Naive thymus-derived CD8-positive, alpha-beta T cell (primary cell): ENCODE measurements around the gene MUC16. TPM values are rescaled to one million over a fixed set of nuclear protein-coding genes. Genes with fewer than 3 reads are reported as not detected.
"Not testable (repeated sequence)": the region's sequence is repeated elsewhere in the genome, so short reads cannot be mapped to it uniquely, and the experiment has no call there.

Source experiments
- ATAC-seq, 2 donors: fragments of 150-1000 bp; cut with Tn5 transposase in 1 of 2; sonication (Bioruptor Pico), chemical (Tn5 transposase) in 1 of 2; 1 replicate in 1 of 2; 2 replicates in 1 of 2; pipeline ENCODE4 v1.10.0; 2021; ENCODE audit warnings: mild to moderate bottlenecking in 2 of 2, moderate library complexity in 2 of 2
- POLR2A ChIA-PET: fragments of 350-600 bp; sonication (Branson Sonifier 250); formaldehyde crosslinking; loops from one replicate; lab custom pipeline; 2021; ENCODE audit warnings: antibody characterized with exemption; lab: Charles Lee
- DNase-seq, 10 donors: peaks; one replicate each; pipeline versions ENCODE4 v3.0.0 to v3.0.0-alpha.2; 2020 to 2022
- H3K27ac Mint-ChIP-seq, 10 donors: one replicate each; pipeline ENCODE4 v1.8.0; 2020 to 2022; ENCODE audit warnings: mild to moderate bottlenecking in 10 of 10, mixed read lengths in 10 of 10, moderate library complexity in 4 of 10, inconsistent platforms in 1 of 10
- H3K27me3 Mint-ChIP-seq, 5 donors: one replicate each; pipeline ENCODE4 v1.8.0; 2021 to 2022; ENCODE audit warnings: mixed read lengths in 5 of 5
- H3K36me3 Mint-ChIP-seq, 3 donors: one replicate each; pipeline ENCODE4 v1.8.0; 2020 to 2022; ENCODE audit warnings: mixed read lengths in 3 of 3, mild to moderate bottlenecking in 2 of 3, inconsistent platforms in 1 of 3
- H3K4me1 Mint-ChIP-seq, 4 donors: one replicate each; pipeline ENCODE4 v1.8.0; 2021 to 2022; ENCODE audit warnings: mixed read lengths in 4 of 4
- H3K4me3 Mint-ChIP-seq, 10 donors: one replicate each; pipeline ENCODE4 v1.8.0; 2020 to 2022; ENCODE audit warnings: mild to moderate bottlenecking in 10 of 10, mixed read lengths in 10 of 10, moderate library complexity in 6 of 10, inconsistent platforms in 1 of 10
- H3K9me3 Mint-ChIP-seq, 9 donors: one replicate each; pipeline ENCODE4 v1.8.0; 2020 to 2022; ENCODE audit warnings: mixed read lengths in 9 of 9, mild to moderate bottlenecking in 3 of 9, inconsistent platforms in 1 of 9, moderate library complexity in 1 of 9
- polyA plus RNA-seq, 3 donors: library from polyadenylated mRNA; unstranded; fragments of 300-500 nt; fragmentation: Illumina TruSeq; gene quantifications; one replicate each; pipeline ENCODE4 v1.2.3, GENCODE V29; 2021
- total RNA-seq, 8 experiments: library from RNA in 2 of 8; stranded (reverse) in 2 of 8; gene quantifications; one replicate each; pipeline ENCODE4 v1.2.3 and lab custom pipeline; 2021 to 2026

MUC16 gene
- total RNA-seq: not detected
- polyA plus RNA-seq: not detected
- total RNA-seq (lab: John Stamatoyannopoulos, UW): 0 to 0.17 (median 0) reads per million in 6 experiments

- Mint-ChIP-seq H3K27ac (peak within 1 kb of the TSS in 1 of 10 donors; percentile 40), H3K4me3 (peak within 1 kb of the TSS in 1 of 10 donors; percentile 57), H3K9me3 (peaks cover 0 to 3% (median 0%) of the 10 kb centered on the region in 9 donors), H3K27me3 (peaks cover 3 to 49% (median 11%) of the 10 kb centered on the region in 5 donors), H3K36me3 (no peaks in the 10 kb centered on the region), H3K4me1 (no peaks in the 10 kb centered on the region)
- no peak for ATAC-seq
- DNase-seq: no peak
- POLR2A ChIA-PET: no interaction called here
Measured at GRCh38 chr19:9009935-9010651, at the start of gene MUC16. Gene MUC16 (minus strand): TSS chr19:9010409.

GRCh38 chr19:9058905-9059667 is 48.9 kb upstream of the MUC16 start:
- no peak overlapping the region for H3K27ac Mint-ChIP-seq
- H3K27me3 Mint-ChIP-seq: peaks cover 0 to 7% (median 2%) of the 10 kb centered on the region in 5 donors
- no peaks in the 10 kb centered on the region for H3K4me1 Mint-ChIP-seq
- peaks cover 0 to 3% (median 0%) of the 10 kb centered on the region in 9 donors for H3K9me3 Mint-ChIP-seq
- H3K36me3 Mint-ChIP-seq: no peaks in the 10 kb centered on the region
- ATAC-seq (no peak), DNase-seq (no peak)
- no peak overlapping the region for H3K4me3 Mint-ChIP-seq
- POLR2A ChIA-PET: no interaction called here

GRCh38 chr19:9057505-9058258 is 47.5 kb upstream of the MUC16 start:
- DNase-seq (no peak), ATAC-seq (no peak)
- H3K27ac Mint-ChIP-seq: no peak overlapping the region
- H3K4me1 Mint-ChIP-seq: no peaks in the 10 kb centered on the region
- POLR2A ChIA-PET: no interaction called here
- H3K27me3 Mint-ChIP-seq: peaks cover 0 to 8% (median 2%) of the 10 kb centered on the region in 5 donors
- H3K4me3 Mint-ChIP-seq: no peak overlapping the region
- H3K36me3 Mint-ChIP-seq: no peaks in the 10 kb centered on the region
- peaks cover 0 to 3% (median 0%) of the 10 kb centered on the region in 9 donors for H3K9me3 Mint-ChIP-seq

GRCh38 chr19:9056131-9056530 is 45.9 kb upstream of the MUC16 start:
- POLR2A ChIA-PET, H3K9me3 Mint-ChIP-seq, H3K4me3 Mint-ChIP-seq, H3K36me3 Mint-ChIP-seq, H3K27me3 Mint-ChIP-seq, ATAC-seq, H3K4me1 Mint-ChIP-seq, DNase-seq, H3K27ac Mint-ChIP-seq: not testable (repeated sequence)

- DNase-seq: no peak
Measured at GRCh38 chr19:9054765-9055164, 44.6 kb upstream of the MUC16 start.

GRCh38 chr19:9054207-9054606 is 44.0 kb upstream of the MUC16 start:
- DNase-seq (no peak), ATAC-seq (no peak)
- H3K4me3 Mint-ChIP-seq: no peak overlapping the region
- H3K36me3 Mint-ChIP-seq: no peaks in the 10 kb centered on the region
- peaks cover 0 to 3% (median 0%) of the 10 kb centered on the region in 9 donors for H3K9me3 Mint-ChIP-seq
- peaks cover 0 to 8% (median 2%) of the 10 kb centered on the region in 5 donors for H3K27me3 Mint-ChIP-seq
- peak overlapping the region in 1 of 10 donors; percentile 50 for H3K27ac Mint-ChIP-seq
- no peaks in the 10 kb centered on the region for H3K4me1 Mint-ChIP-seq
- POLR2A ChIA-PET: no interaction called here

More at GRCh38 chr19:9054765-9055164, 44.6 kb upstream of the MUC16 start:
- peaks cover 0 to 3% (median 0%) of the 10 kb centered on the region in 9 donors for H3K9me3 Mint-ChIP-seq
- POLR2A ChIA-PET: no interaction called here
- no peaks in the 10 kb centered on the region for H3K4me1 Mint-ChIP-seq
- H3K27me3 Mint-ChIP-seq: peaks cover 0 to 8% (median 2%) of the 10 kb centered on the region in 5 donors
- H3K27ac Mint-ChIP-seq: no peak overlapping the region
- H3K4me3 Mint-ChIP-seq: no peak overlapping the region
- H3K36me3 Mint-ChIP-seq: no peaks in the 10 kb centered on the region
- ATAC-seq: no peak

GRCh38 chr19:9053674-9054073 is 43.5 kb upstream of the MUC16 start:
- H3K4me1 Mint-ChIP-seq, H3K4me3 Mint-ChIP-seq, ATAC-seq, H3K9me3 Mint-ChIP-seq, H3K36me3 Mint-ChIP-seq, H3K27me3 Mint-ChIP-seq, DNase-seq, H3K27ac Mint-ChIP-seq, POLR2A ChIA-PET: not testable (repeated sequence)

GRCh38 chr19:9052894-9053293 is 42.7 kb upstream of the MUC16 start:
- H3K36me3 Mint-ChIP-seq: no peaks in the 10 kb centered on the region
- H3K4me1 Mint-ChIP-seq: no peaks in the 10 kb centered on the region
- H3K27ac Mint-ChIP-seq: no peak overlapping the region
- DNase-seq (no peak), ATAC-seq (no peak)
- peaks cover 0 to 2% (median 0%) of the 10 kb centered on the region in 9 donors for H3K9me3 Mint-ChIP-seq
- POLR2A ChIA-PET: no interaction called here
- peaks cover 0 to 7% (median 2%) of the 10 kb centered on the region in 5 donors for H3K27me3 Mint-ChIP-seq
- no peak overlapping the region for H3K4me3 Mint-ChIP-seq

- ATAC-seq (no peak), DNase-seq (no peak)
- Mint-ChIP-seq H3K4me1 (peaks cover 0 to 3% (median 0%) of the 10 kb centered on the region in 4 donors), H3K36me3 (no peaks in the 10 kb centered on the region), H3K9me3 (peaks cover 0 to 4% (median 0%) of the 10 kb centered on the region in 9 donors), H3K27ac (no peak overlapping the region), H3K27me3 (peaks cover 8 to 32% (median 15%) of the 10 kb centered on the region in 5 donors), H3K4me3 (no peak overlapping the region)
- POLR2A ChIA-PET: no interaction called here
Measured at GRCh38 chr19:9046694-9047093, 36.5 kb upstream of the MUC16 start.

- Mint-ChIP-seq H3K36me3 (no peaks in the 10 kb centered on the region), H3K27me3 (peaks cover 11 to 32% (median 17%) of the 10 kb centered on the region in 5 donors), H3K9me3 (peaks cover 0 to 4% (median 0%) of the 10 kb centered on the region in 9 donors), H3K27ac (no peak overlapping the region), H3K4me3 (no peak overlapping the region), H3K4me1 (peaks cover 0 to 3% (median 0%) of the 10 kb centered on the region in 4 donors)
- DNase-seq (no peak), ATAC-seq (no peak)
- POLR2A ChIA-PET: no interaction called here
Measured at GRCh38 chr19:9044449-9044848, 34.2 kb upstream of the MUC16 start.

- Mint-ChIP-seq H3K9me3 (peaks cover 0 to 4% (median 0%) of the 10 kb centered on the region in 9 donors), H3K27me3 (peaks cover 11 to 32% (median 17%) of the 10 kb centered on the region in 5 donors), H3K36me3 (no peaks in the 10 kb centered on the region), H3K4me3 (no peak overlapping the region), H3K4me1 (peaks cover 0 to 3% (median 0%) of the 10 kb centered on the region in 4 donors), H3K27ac (no peak overlapping the region)
- ATAC-seq: no peak
- POLR2A ChIA-PET: interaction anchor here (0.7 kb wide), 1 partner anchor 726 kb away, joined by 3 read pairs; no protein-coding TSS in a partner anchor
- no peak for DNase-seq
Measured at GRCh38 chr19:9043524-9043923, 33.3 kb upstream of the MUC16 start.

GRCh38 chr19:9041023-9041422 is 30.8 kb upstream of the MUC16 start:
- Mint-ChIP-seq H3K36me3 (no peaks in the 10 kb centered on the region), H3K27me3 (peaks cover 9 to 38% (median 18%) of the 10 kb centered on the region in 5 donors)

More at GRCh38 chr19:9041023-9041422, 30.8 kb upstream of the MUC16 start:
- Mint-ChIP-seq H3K4me1 (no peaks in the 10 kb centered on the region), H3K9me3 (peaks cover 0 to 2% (median 0%) of the 10 kb centered on the region in 9 donors), H3K27ac (no peak overlapping the region), H3K4me3 (no peak overlapping the region)
- DNase-seq: no peak
- POLR2A ChIA-PET: no interaction called here
- ATAC-seq: no peak
